GM12878 (cell line): ENCODE measurements around the gene ATXN1. TPM values are rescaled to one million over a fixed set of nuclear protein-coding genes. Genes with fewer than 3 reads are reported as not detected.

Experiments used
- ATAC-seq: fragments of 200-7000 bp; cut with Tn5 transposase; 3 replicates; pipeline ENCODE4 v1.9.1; 2020; ENCODE audit warnings: mild to moderate bottlenecking, moderate library complexity
- BruUV-seq: library from RNA; stranded (reverse); fragments of 400-500 nt; replicated peaks from 2 replicates; lab custom pipeline; 2021; lab: Mats Ljungman, UMichigan
- CTCF ChIA-PET: fragments of 300-600 bp; sonication (Branson Sonifier 250); formaldehyde crosslinking; extraction: SDS; loops from one replicate; lab custom pipeline; 2021; ENCODE audit warnings: inconsistent platforms; lab: Yijun Ruan, JAX
- POLR2A ChIA-PET: fragments of 350-600 bp; formaldehyde crosslinking; extraction: SDS; loops from one replicate; lab custom pipeline; 2021; ENCODE audit warnings: inconsistent platforms; lab: Charles Lee
- RAD21 ChIA-PET: fragments of 300-600 bp; sonication (Branson Sonifier 250); formaldehyde crosslinking; loops from one replicate; lab custom pipeline; 2023; ENCODE audit warnings: antibody characterized with exemption; ENCODE audit not compliant: unreplicated experiment; lab: Charles Lee
- SMC1A ChIA-PET: fragments of 300-600 bp; sonication (Branson Sonifier 250); formaldehyde crosslinking; loops from one replicate; lab custom pipeline; 2023; ENCODE audit not compliant: unreplicated experiment, uncharacterized antibody; lab: Charles Lee
- DNase-seq: peaks from one replicate; pipeline ENCODE4 v3.0.0-alpha.2; 2011; ENCODE audit warnings: low read depth, low spot score
- FAIRE-seq: peaks from 3 replicates; lab custom pipeline; 2011; peaks lifted over from hg19 to GRCh38; lab: Jason Lieb, UNC
- H2AFZ ChIP-seq: 2 replicates; pipeline ENCODE4 v1.6.0; 2011; ENCODE audit warnings: low read depth, low read length, control low read depth; ENCODE audit not compliant: control insufficient read depth
- H3K27ac ChIP-seq: 2 replicates; pipeline ENCODE4 v1.5.1; 2011; ENCODE audit warnings: control low read depth; ENCODE audit not compliant: control insufficient read depth, insufficient read depth
- H3K27me3 ChIP-seq, 2 experiments: replicated peaks in 1 of 2; 2 replicates each; pipeline versions ENCODE4 v1.6.0 to v1.6.1; 2011; ENCODE audit warnings: low read length in 1 of 2; ENCODE audit not compliant: control insufficient read depth in 2 of 2, insufficient read depth in 2 of 2
- H3K36me3 ChIP-seq, 2 experiments: 2 replicates each; pipeline ENCODE4 v1.5.1; 2011; ENCODE audit warnings: low read length in 1 of 2; ENCODE audit not compliant: control insufficient read depth in 2 of 2, insufficient read depth in 2 of 2
- H3K4me1 ChIP-seq: 2 replicates; pipeline ENCODE4 v1.6.1; 2011; ENCODE audit warnings: mild to moderate bottlenecking, low read length, moderate library complexity, mixed read lengths; ENCODE audit not compliant: control insufficient read depth, insufficient read depth
- H3K4me2 ChIP-seq: 2 replicates; pipeline ENCODE4 v1.6.0; 2011; ENCODE audit warnings: control low read depth; ENCODE audit not compliant: control insufficient read depth, insufficient read depth
- H3K4me3 ChIP-seq: fragments of 200-600 bp; sonication (generic); 2 replicates; pipeline ENCODE4 v1.5.1; 2016
- H3K79me2 ChIP-seq: 2 replicates; pipeline ENCODE4 v1.6.0; 2011; ENCODE audit warnings: low read length; ENCODE audit not compliant: control insufficient read depth, insufficient read depth
- H3K9ac ChIP-seq: 2 replicates; pipeline ENCODE4 v1.8.0; 2011; ENCODE audit warnings: low read length, control low read depth, mixed read lengths; ENCODE audit not compliant: control insufficient read depth, insufficient read depth
- H3K9me3 ChIP-seq: replicated peaks from 3 replicates; pipeline ENCODE4 v1.5.1; 2011; ENCODE audit warnings: mild to moderate bottlenecking, low read length; ENCODE audit not compliant: control insufficient read depth, insufficient read depth
- H4K20me1 ChIP-seq: 2 replicates; pipeline ENCODE4 v1.6.0; 2011; ENCODE audit not compliant: control insufficient read depth, insufficient read depth
- BCL11A ChIP-seq: IDR thresholded peaks from 2 replicates; pipeline ENCODE4 v1.6.1; 2011; ENCODE audit warnings: low read depth, low read length
- BCL3 ChIP-seq: IDR thresholded peaks from 2 replicates; pipeline ENCODE4 v1.6.1; 2011; ENCODE audit warnings: borderline replicate concordance, low read depth, mild to moderate bottlenecking, moderate library complexity, low read length; ENCODE audit not compliant: insufficient read depth, poor library complexity, severe bottlenecking
- CREM ChIP-seq: IDR thresholded peaks from 2 replicates; pipeline ENCODE4 v1.6.1; 2014; ENCODE audit warnings: antibody characterized with exemption, low read depth
- CTCF ChIP-seq, 3 experiments: IDR thresholded peaks in 2 of 3; conservative IDR thresholded peaks in 1 of 3; 2 replicates each; pipeline ENCODE4 v1.5.1; 2011; ENCODE audit warnings: low read depth in 3 of 3, low read length in 3 of 3, mild to moderate bottlenecking in 3 of 3, control low read depth in 2 of 3, moderate library complexity in 2 of 3, inconsistent platforms in 1 of 3, mixed read lengths in 1 of 3; ENCODE audit not compliant: control insufficient read depth in 2 of 3, insufficient read depth in 1 of 3; ENCODE audit errors: extremely low read depth in 1 of 3
- ESRRA ChIP-seq: IDR thresholded peaks from 2 replicates; pipeline ENCODE4 v1.6.1; 2012; ENCODE audit warnings: mild to moderate bottlenecking, low read length, improper control_type of control experiment
- EZH2 ChIP-seq: IDR thresholded peaks from 2 replicates; pipeline ENCODE4 v1.6.1; 2012; ENCODE audit warnings: low read depth, mild to moderate bottlenecking, control low read depth, inconsistent platforms, low read length, borderline replicate concordance; ENCODE audit not compliant: control insufficient read depth
- GABPA ChIP-seq: IDR thresholded peaks from 2 replicates; pipeline ENCODE4 v1.6.1; 2014; ENCODE audit warnings: antibody characterized with exemption, low read depth, mild to moderate bottlenecking, inconsistent platforms
- KAT2A ChIP-seq: conservative IDR thresholded peaks from 2 replicates; pipeline ENCODE4 v1.6.1; 2011; ENCODE audit warnings: low read depth, low read length; ENCODE audit not compliant: control insufficient read depth
- KLF5 ChIP-seq: fragments of 450-650 bp; IDR thresholded peaks from 2 replicates; pipeline ENCODE4 v1.6.1; 2014; ENCODE audit warnings: mild to moderate bottlenecking; ENCODE audit not compliant: partially characterized antibody
- RELA ChIP-seq: fragments of 450-650 bp; IDR thresholded peaks from 2 replicates; pipeline ENCODE4 v1.8.0; 2014; ENCODE audit warnings: borderline replicate concordance; ENCODE audit not compliant: partially characterized antibody
- SMARCA5 ChIP-seq: fragments of 450-650 bp; IDR thresholded peaks from 2 replicates; pipeline ENCODE4 v1.6.1; 2017; ENCODE audit warnings: mild to moderate bottlenecking
- SUZ12 ChIP-seq: fragments of 200-600 bp; sonication (generic); IDR thresholded peaks from one replicate; pipeline ENCODE4 v1.6.1; 2018; ENCODE audit warnings: antibody characterized with exemption, mild to moderate bottlenecking; ENCODE audit not compliant: unreplicated experiment
- YY1 ChIP-seq: IDR thresholded peaks from 2 replicates; pipeline ENCODE4 v1.6.1; 2011; ENCODE audit warnings: low read depth, mild to moderate bottlenecking, low read length
- ZNF384 ChIP-seq: IDR thresholded peaks from 2 replicates; pipeline ENCODE4 v1.6.1; 2012; ENCODE audit warnings: low read depth, mild to moderate bottlenecking, low read length, improper control_type of control experiment, borderline replicate concordance
- WGBS: methylation state at CpG from one replicate; pipeline ENCODE4 v1.1.6; 2016; ENCODE audit warnings: low lambda C conversion rate; ENCODE audit not compliant: insufficient replicate concordance, insufficient coverage; ENCODE audit errors: missing lambda C conversion rate; 5-methylcytosine and 5-hydroxymethylcytosine counted together
- in situ Hi-C: fragments of 300-500 bp; cut with MboI; formaldehyde crosslinking; loops from 9 replicates; pipeline ENCODE4 v1.14.3; 2018; ENCODE audit warnings: mixed read lengths
- intact Hi-C: fragments of 100-400 bp; cut with micrococcal nuclease; formaldehyde crosslinking; loops from one replicate; pipeline ENCODE4 v1.14.2; 2022; ENCODE audit not compliant: unreplicated experiment
- polyA plus RNA-seq, 11 experiments: library from polyadenylated mRNA; depleted of rRNA in 4 of 11; unstranded in 6 of 11; stranded (reverse) in 5 of 11; fragments of >200 nt; fragmentation: Nextera tagmentation in 4 of 11; fragmentation: Illumina TruSeq in 1 of 11; extraction: Ambion mirVana in 4 of 11; extraction: Trizol in 1 of 11; gene quantifications; 1 replicate in 1 of 11; 2 replicates in 10 of 11; pipeline versions ENCODE4 v1.2.1 to v1.2.3, GENCODE V29; 2011 to 2016; ENCODE audit warnings: inconsistent platforms in 2 of 11, missing spikeins in 2 of 11, low read depth in 1 of 11
- total RNA-seq, 4 experiments: library from RNA; depleted of rRNA in 3 of 4; stranded (reverse); fragments of >200 nt in 3 of 4; fragmentation: Illumina TruSeq in 1 of 4; extraction: Trizol in 1 of 4; gene quantifications; 2 replicates each; pipeline versions ENCODE4 v1.2.1 to v1.2.3, GENCODE V29; 2013 to 2021
- TF ChIP-seq, protein P1 (sequence below): fragments of 450-650 bp; IDR thresholded peaks from 2 replicates; pipeline ENCODE4 v1.6.1; 2017; ENCODE audit warnings: antibody characterized with exemption, mild to moderate bottlenecking, moderate library complexity

ATXN1 gene
- total and polyA plus RNA-seq, 10 of the 15 experiments (the other 5 are each of a cell fraction or from before 2014, with no cell fraction given): 12.2 to 51.2 (median 20.5) TPM

- TF ChIP-seq SMARCA5 (no peak), KAT2A (no peak), RELA (no peak), BCL3 (no peak), SUZ12 (no peak), EZH2 (no peak), BCL11A (no peak), YY1 (no peak), CREM (no peak), ESRRA (no peak), ZNF384 (no peak), KLF5 (no peak), GABPA (no peak), CTCF (IDR thresholded peaks at IDR 0.05 in 2 of 3, conservative IDR thresholded peaks at IDR 0.05 in 1 of 3; ENCODE audit: control insufficient read depth in 2 of 3, extremely low read depth in 1 of 3, insufficient read depth in 1 of 3, low read depth in 3 of 3, low read length in 3 of 3) (no peak)
- TF ChIP-seq, protein P1, sequence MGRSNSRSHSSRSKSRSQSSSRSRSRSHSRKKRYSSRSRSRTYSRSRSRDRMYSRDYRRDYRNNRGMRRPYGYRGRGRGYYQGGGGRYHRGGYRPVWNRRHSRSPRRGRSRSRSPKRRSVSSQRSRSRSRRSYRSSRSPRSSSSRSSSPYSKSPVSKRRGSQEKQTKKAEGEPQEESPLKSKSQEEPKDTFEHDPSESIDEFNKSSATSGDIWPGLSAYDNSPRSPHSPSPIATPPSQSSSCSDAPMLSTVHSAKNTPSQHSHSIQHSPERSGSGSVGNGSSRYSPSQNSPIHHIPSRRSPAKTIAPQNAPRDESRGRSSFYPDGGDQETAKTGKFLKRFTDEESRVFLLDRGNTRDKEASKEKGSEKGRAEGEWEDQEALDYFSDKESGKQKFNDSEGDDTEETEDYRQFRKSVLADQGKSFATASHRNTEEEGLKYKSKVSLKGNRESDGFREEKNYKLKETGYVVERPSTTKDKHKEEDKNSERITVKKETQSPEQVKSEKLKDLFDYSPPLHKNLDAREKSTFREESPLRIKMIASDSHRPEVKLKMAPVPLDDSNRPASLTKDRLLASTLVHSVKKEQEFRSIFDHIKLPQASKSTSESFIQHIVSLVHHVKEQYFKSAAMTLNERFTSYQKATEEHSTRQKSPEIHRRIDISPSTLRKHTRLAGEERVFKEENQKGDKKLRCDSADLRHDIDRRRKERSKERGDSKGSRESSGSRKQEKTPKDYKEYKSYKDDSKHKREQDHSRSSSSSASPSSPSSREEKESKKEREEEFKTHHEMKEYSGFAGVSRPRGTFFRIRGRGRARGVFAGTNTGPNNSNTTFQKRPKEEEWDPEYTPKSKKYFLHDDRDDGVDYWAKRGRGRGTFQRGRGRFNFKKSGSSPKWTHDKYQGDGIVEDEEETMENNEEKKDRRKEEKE: no peak
- CTCF ChIA-PET: interaction anchor here (0.6 to 1.7 kb wide), 9 partner anchors 14 to 1430 kb away, joined by 3 to 4 read pairs (median 3); no protein-coding TSS in a partner anchor
- intact Hi-C loops: loop anchor here (5.0 kb wide), 2 partner anchors 55 to 125 kb away; no protein-coding TSS in a partner anchor
- Histone ChIP-seq H3K9me3 (no peaks in the 10 kb centered on the region; the same call in 2 of the 3 replicates), H3K4me1 (peaks cover 28% of the 10 kb centered on the region), H3K36me3 (peaks cover 0 to 2% of the 10 kb centered on the region in 2 experiments; a peak in 2 of 4 replicates), H3K9ac (no peak overlapping the region), H3K27ac (no peak overlapping the region), H3K27me3 (no peaks in the 10 kb centered on the region), H2AFZ (no peak overlapping the region), H3K4me2 (no peak overlapping the region), H3K79me2 (no peaks in the 10 kb centered on the region), H3K4me3 (no peak overlapping the region), H4K20me1 (no peaks in the 10 kb centered on the region)
- RAD21 ChIA-PET: interaction anchor here (0.9 to 2.9 kb wide), 6 partner anchors 14 to 217 kb away, joined by 3 to 10 read pairs (median 3); no protein-coding TSS in a partner anchor
- WGBS: 68% methylated on average over 5 of the region's 5 CpGs
- in situ Hi-C loops: no loop called here
- ATAC-seq: no peak
- DNase-seq: no peak
- POLR2A ChIA-PET: no interaction called here
- SMC1A ChIA-PET: interaction anchor here (0.6 to 6.3 kb wide), 10 partner anchors 12 to 224 kb away, joined by 3 to 46 read pairs (median 3); no protein-coding TSS in a partner anchor
- no peak for FAIRE-seq
- BruUV-seq: no TSS peak
These were observed 123.6 kb downstream of the ATXN1 start for GRCh38 chr6:16637635-16638034.
